HCT116 (cell line): ENCODE data around the gene CLDN10. TPM values are rescaled to one million over a fixed set of nuclear protein-coding genes. Genes with fewer than 3 reads are reported as not detected.

Experiments used
- ATAC-seq: fragments of 200-7000 bp; cut with Tn5 transposase; 2 replicates; pipeline ENCODE4 v1.9.1; 2020; ENCODE audit warnings: mild to moderate bottlenecking, moderate library complexity
- BruUV-seq: library from RNA; stranded (reverse); fragments of 400-500 nt; replicated peaks from 2 replicates; lab custom pipeline; 2021; lab: Mats Ljungman, UMichigan
- CTCF ChIA-PET: fragments of 300-600 bp; sonication (Branson Sonifier 250); formaldehyde crosslinking; loops from one replicate; lab custom pipeline; 2021; ENCODE audit warnings: antibody characterized with exemption; lab: Charles Lee
- POLR2A ChIA-PET: fragments of 300-600, 350-600 bp; sonication (Branson Sonifier 250); formaldehyde crosslinking; loops from one replicate; lab custom pipeline; 2021; ENCODE audit warnings: antibody characterized with exemption; lab: Charles Lee
- RAD21 ChIA-PET, 2 experiments: fragments of 300-600 bp; sonication (Branson Sonifier 250); formaldehyde crosslinking; loops; one replicate each; lab custom pipeline; 2023; ENCODE audit warnings: low total read pairs in 2 of 2; ENCODE audit not compliant: uncharacterized antibody in 2 of 2, unreplicated experiment in 2 of 2, low non-redundant PET in 1 of 2; lab: Charles Lee
- DNase-seq: peaks from one replicate; pipeline ENCODE4 v3.0.0-alpha.2; 2010; ENCODE audit warnings: low read depth, low spot score
- H2AFZ ChIP-seq: fragments of 200-600 bp; shearing (Covaris generic), sonication (generic); 2 replicates; pipeline ENCODE4 v1.6.1; 2017; ENCODE audit warnings: low read depth, mixed run types, mixed read lengths, antibody characterized with exemption, low read length; ENCODE audit not compliant: poor library complexity, severe bottlenecking
- H3K27ac ChIP-seq: 2 replicates; pipeline ENCODE4 v1.5.1; 2012; ENCODE audit warnings: low read depth, low read length
- H3K27me3 ChIP-seq: fragments of 200-600 bp; sonication (generic); 2 replicates; pipeline ENCODE4 v1.6.1; 2016; ENCODE audit warnings: mixed run types, low read length, mixed read lengths; ENCODE audit not compliant: insufficient read depth
- H3K36me3 ChIP-seq, 2 experiments: fragments of 200-500 bp in 1 of 2; fragments of 200-600 bp in 1 of 2; sonication (Bioruptor generic) in 1 of 2; sonication (generic) in 1 of 2; 2 replicates each; pipeline versions ENCODE4 v1.5.1 to v1.6.1; 2014 to 2016; ENCODE audit warnings: low read length in 2 of 2, inconsistent platforms in 1 of 2, mixed read lengths in 1 of 2, mixed run types in 1 of 2; ENCODE audit not compliant: insufficient read depth in 2 of 2, control insufficient read depth in 1 of 2
- H3K4me1 ChIP-seq, 2 experiments: fragments of 200-600 bp in 1 of 2; sonication (generic) in 1 of 2; 2 replicates each; pipeline versions ENCODE4 v1.5.1 to v1.6.1; 2012 to 2017; ENCODE audit warnings: low read length in 2 of 2, inconsistent platforms in 1 of 2, mild to moderate bottlenecking in 1 of 2, mixed read lengths in 1 of 2, mixed run types in 1 of 2, moderate library complexity in 1 of 2; ENCODE audit not compliant: insufficient read depth in 2 of 2, control insufficient read depth in 1 of 2
- H3K4me2 ChIP-seq: fragments of 200-600 bp; sonication (generic); 2 replicates; pipeline ENCODE4 v1.6.1; 2017; ENCODE audit warnings: mixed run types, low read length, mixed read lengths
- H3K4me3 ChIP-seq, 2 experiments: fragments of 200-600 bp in 1 of 2; sonication (generic) in 1 of 2; replicated peaks in 1 of 2; 2 replicates each; pipeline ENCODE4 v1.5.1; 2011 to 2016; ENCODE audit warnings: low read length in 2 of 2, control low read depth in 1 of 2, low read depth in 1 of 2, mild to moderate bottlenecking in 1 of 2, mixed read lengths in 1 of 2, mixed run types in 1 of 2
- H3K79me2 ChIP-seq: fragments of 200-600 bp; sonication (generic); 2 replicates; pipeline ENCODE4 v1.6.1; 2017; ENCODE audit warnings: mild to moderate bottlenecking, mixed run types, low read length, moderate library complexity, mixed read lengths; ENCODE audit not compliant: insufficient read depth
- H3K9ac ChIP-seq: fragments of 200-600 bp; sonication (generic); 2 replicates; pipeline ENCODE4 v1.6.1; 2016; ENCODE audit warnings: low read length, mixed read lengths
- H3K9me2 ChIP-seq: fragments of 200-600 bp; sonication (generic), shearing (Covaris generic); 2 replicates; pipeline ENCODE4 v1.6.1; 2017; ENCODE audit warnings: mixed run types, mild to moderate bottlenecking, moderate library complexity; ENCODE audit not compliant: insufficient read depth
- H3K9me3 ChIP-seq, 2 experiments: fragments of 200-500 bp in 1 of 2; fragments of 200-600 bp in 1 of 2; sonication (Bioruptor generic) in 1 of 2; sonication (generic) in 1 of 2; 2 replicates each; pipeline ENCODE4 v1.6.1; 2014 to 2017; ENCODE audit warnings: low read length in 2 of 2, mixed read lengths in 2 of 2, inconsistent platforms in 1 of 2, low read depth in 1 of 2, mild to moderate bottlenecking in 1 of 2, mixed run types in 1 of 2, moderate library complexity in 1 of 2; ENCODE audit not compliant: control insufficient read depth in 1 of 2, insufficient read depth in 1 of 2
- H4K20me1 ChIP-seq: fragments of 200-600 bp; sonication (generic), shearing (Covaris generic); 2 replicates; pipeline ENCODE4 v1.6.1; 2017; ENCODE audit warnings: mixed run types, mild to moderate bottlenecking, moderate library complexity; ENCODE audit not compliant: insufficient read depth
- ATF3 ChIP-seq: IDR thresholded peaks from 2 replicates; pipeline ENCODE4 v1.6.1; 2012
- CBX3 ChIP-seq: IDR thresholded peaks from 2 replicates; pipeline ENCODE4 v1.6.1; 2012; ENCODE audit warnings: low read depth
- CEBPB ChIP-seq: IDR thresholded peaks from 2 replicates; pipeline ENCODE4 v1.6.1; 2012; ENCODE audit warnings: low read depth
- EZH2 ChIP-seq: fragments of 200-600 bp; sonication (generic); IDR thresholded peaks from 2 replicates; pipeline ENCODE4 v1.6.1; 2017; ENCODE audit warnings: antibody characterized with exemption, mixed run types
- FOSL1 ChIP-seq: IDR thresholded peaks from 2 replicates; pipeline ENCODE4 v1.6.1; 2012; ENCODE audit warnings: low read depth
- SIN3A ChIP-seq: IDR thresholded peaks from 2 replicates; pipeline ENCODE4 v1.6.1; 2012; ENCODE audit warnings: low read depth
- TCF7L2 ChIP-seq: IDR thresholded peaks from 2 replicates; pipeline ENCODE4 v1.7.0; 2011; ENCODE audit warnings: borderline replicate concordance, inconsistent platforms; ENCODE audit not compliant: insufficient read depth, insufficient read length; ENCODE audit errors: extremely low read depth
- YY1 ChIP-seq: IDR thresholded peaks from 2 replicates; pipeline ENCODE4 v1.6.1; 2011; ENCODE audit warnings: low read length, low read depth, moderate library complexity, mild to moderate bottlenecking; ENCODE audit not compliant: insufficient replicate concordance; ENCODE audit errors: extremely low read depth
- intact Hi-C: fragments of 100-400 bp; cut with micrococcal nuclease; formaldehyde crosslinking; loops from 2 replicates; pipeline ENCODE4 v1.10.0; 2022
- total RNA-seq: library from RNA; stranded (reverse); gene quantifications from one replicate; pipeline ENCODE4 v1.2.1, GENCODE V29; 2021; ENCODE audit not compliant: unreplicated experiment
- TF ChIP-seq, protein P1 (sequence below): IDR thresholded peaks from 2 replicates; pipeline ENCODE4 v1.6.1; 2011; ENCODE audit warnings: mild to moderate bottlenecking, low read length, moderate library complexity; ENCODE audit not compliant: insufficient replicate concordance; ENCODE audit errors: extremely low read depth
- TF ChIP-seq, protein P2 (sequence below): IDR thresholded peaks from 2 replicates; pipeline ENCODE4 v1.6.1; 2012; ENCODE audit warnings: low read depth

Gene CLDN10
- total RNA-seq, 1 experiment from 2014 or later, result not detected

GRCh38 chr13:95508996-95509395 lies 43.5 kb upstream of the CLDN10 start:
- no peaks in the 10 kb centered on the region for H4K20me1 ChIP-seq
- H3K9me2 ChIP-seq, result no peaks in the 10 kb centered on the region
- RAD21 ChIA-PET, result no interaction called here
- no peaks in the 10 kb centered on the region for H3K79me2 ChIP-seq
- H3K27ac ChIP-seq, result no peak overlapping the region
- H3K4me3 ChIP-seq, result no peak overlapping the region
- no peaks in the 10 kb centered on the region for H3K36me3 ChIP-seq
- no peak overlapping the region for H3K4me2 ChIP-seq
- DNase-seq (no peak), ATAC-seq (no peak)
- H3K9ac ChIP-seq, result no peak overlapping the region
- H2AFZ ChIP-seq, result no peak overlapping the region
- BruUV-seq, result no TSS peak
- intact Hi-C loops, result no loop called here
- TF ChIP-seq, protein P1, sequence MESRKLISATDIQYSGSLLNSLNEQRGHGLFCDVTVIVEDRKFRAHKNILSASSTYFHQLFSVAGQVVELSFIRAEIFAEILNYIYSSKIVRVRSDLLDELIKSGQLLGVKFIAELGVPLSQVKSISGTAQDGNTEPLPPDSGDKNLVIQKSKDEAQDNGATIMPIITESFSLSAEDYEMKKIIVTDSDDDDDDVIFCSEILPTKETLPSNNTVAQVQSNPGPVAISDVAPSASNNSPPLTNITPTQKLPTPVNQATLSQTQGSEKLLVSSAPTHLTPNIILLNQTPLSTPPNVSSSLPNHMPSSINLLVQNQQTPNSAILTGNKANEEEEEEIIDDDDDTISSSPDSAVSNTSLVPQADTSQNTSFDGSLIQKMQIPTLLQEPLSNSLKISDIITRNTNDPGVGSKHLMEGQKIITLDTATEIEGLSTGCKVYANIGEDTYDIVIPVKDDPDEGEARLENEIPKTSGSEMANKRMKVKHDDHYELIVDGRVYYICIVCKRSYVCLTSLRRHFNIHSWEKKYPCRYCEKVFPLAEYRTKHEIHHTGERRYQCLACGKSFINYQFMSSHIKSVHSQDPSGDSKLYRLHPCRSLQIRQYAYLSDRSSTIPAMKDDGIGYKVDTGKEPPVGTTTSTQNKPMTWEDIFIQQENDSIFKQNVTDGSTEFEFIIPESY, result no peak
- TF ChIP-seq CBX3, result no peak
- no peaks in the 10 kb centered on the region for H3K27me3 ChIP-seq
- POLR2A ChIA-PET, result no interaction called here
- CTCF ChIA-PET, result no interaction called here
- no peaks in the 10 kb centered on the region for H3K9me3 ChIP-seq
- no peaks in the 10 kb centered on the region for H3K4me1 ChIP-seq

DNA sequence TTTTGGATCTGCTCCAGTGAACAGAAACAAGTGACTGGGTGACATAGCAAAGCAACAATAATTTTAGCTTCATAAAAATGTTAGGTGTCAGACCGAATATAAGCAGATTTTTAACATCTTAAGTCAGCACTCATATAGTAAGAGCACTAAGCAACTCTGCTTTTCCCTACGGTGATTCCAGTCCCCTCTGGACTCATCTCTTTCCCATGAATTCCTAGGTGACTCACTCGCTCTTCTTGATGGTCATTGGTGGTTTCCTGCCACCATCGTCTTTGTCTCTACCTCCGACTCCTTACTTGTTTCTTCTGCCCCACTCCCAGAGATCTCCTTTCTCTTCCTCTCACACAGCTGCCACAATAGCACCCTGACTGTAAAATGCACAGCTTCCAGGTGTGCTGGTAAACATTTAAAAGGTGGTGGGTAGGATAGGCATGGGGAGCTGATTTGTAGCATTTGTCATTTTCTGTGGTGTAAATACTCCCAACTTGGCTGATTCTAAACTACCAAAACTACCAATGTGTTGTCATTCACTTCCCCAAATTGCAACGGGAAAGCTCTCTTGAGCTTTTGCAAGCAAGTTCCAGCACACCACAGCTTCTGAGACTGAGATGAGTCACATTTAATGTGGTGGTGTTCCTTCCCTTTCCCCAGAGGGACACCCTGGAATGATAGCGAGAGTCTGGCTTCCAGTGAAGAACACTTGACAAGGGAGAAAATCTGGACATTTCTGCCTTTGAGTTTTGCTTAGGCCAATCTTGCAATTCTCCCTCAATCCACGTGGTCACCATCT lies 42.8 kb upstream of the CLDN10 start:
- CTCF ChIA-PET, result no interaction called here
- Histone ChIP-seq H2AFZ (peak overlapping the region; percentile 21), H3K4me1 (no peaks in the 10 kb centered on the region), H4K20me1 (no peaks in the 10 kb centered on the region), H3K9me3 (no peaks in the 10 kb centered on the region), H3K36me3 (no peaks in the 10 kb centered on the region), H3K79me2 (no peaks in the 10 kb centered on the region), H3K9ac (no peak overlapping the region), H3K27me3 (no peaks in the 10 kb centered on the region), H3K4me3 (no peak overlapping the region), H3K9me2 (no peaks in the 10 kb centered on the region), H3K4me2 (no peak overlapping the region), H3K27ac (no peak overlapping the region)
- no peak for DNase-seq
- ATAC-seq, result no peak
- BruUV-seq, result no TSS peak
- RAD21 ChIA-PET, result no interaction called here
- POLR2A ChIA-PET, result no interaction called here
- intact Hi-C loops, result no loop called here
- no peak for TF ChIP-seq FOSL1
- TF ChIP-seq YY1, result no peak
- TF ChIP-seq, protein P2, sequence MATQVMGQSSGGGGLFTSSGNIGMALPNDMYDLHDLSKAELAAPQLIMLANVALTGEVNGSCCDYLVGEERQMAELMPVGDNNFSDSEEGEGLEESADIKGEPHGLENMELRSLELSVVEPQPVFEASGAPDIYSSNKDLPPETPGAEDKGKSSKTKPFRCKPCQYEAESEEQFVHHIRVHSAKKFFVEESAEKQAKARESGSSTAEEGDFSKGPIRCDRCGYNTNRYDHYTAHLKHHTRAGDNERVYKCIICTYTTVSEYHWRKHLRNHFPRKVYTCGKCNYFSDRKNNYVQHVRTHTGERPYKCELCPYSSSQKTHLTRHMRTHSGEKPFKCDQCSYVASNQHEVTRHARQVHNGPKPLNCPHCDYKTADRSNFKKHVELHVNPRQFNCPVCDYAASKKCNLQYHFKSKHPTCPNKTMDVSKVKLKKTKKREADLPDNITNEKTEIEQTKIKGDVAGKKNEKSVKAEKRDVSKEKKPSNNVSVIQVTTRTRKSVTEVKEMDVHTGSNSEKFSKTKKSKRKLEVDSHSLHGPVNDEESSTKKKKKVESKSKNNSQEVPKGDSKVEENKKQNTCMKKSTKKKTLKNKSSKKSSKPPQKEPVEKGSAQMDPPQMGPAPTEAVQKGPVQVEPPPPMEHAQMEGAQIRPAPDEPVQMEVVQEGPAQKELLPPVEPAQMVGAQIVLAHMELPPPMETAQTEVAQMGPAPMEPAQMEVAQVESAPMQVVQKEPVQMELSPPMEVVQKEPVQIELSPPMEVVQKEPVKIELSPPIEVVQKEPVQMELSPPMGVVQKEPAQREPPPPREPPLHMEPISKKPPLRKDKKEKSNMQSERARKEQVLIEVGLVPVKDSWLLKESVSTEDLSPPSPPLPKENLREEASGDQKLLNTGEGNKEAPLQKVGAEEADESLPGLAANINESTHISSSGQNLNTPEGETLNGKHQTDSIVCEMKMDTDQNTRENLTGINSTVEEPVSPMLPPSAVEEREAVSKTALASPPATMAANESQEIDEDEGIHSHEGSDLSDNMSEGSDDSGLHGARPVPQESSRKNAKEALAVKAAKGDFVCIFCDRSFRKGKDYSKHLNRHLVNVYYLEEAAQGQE, result no peak
- TF ChIP-seq, protein P1, result no peak
- no peak for TF ChIP-seq EZH2
- TF ChIP-seq SIN3A, result no peak
- no peak for TF ChIP-seq ATF3
- TF ChIP-seq TCF7L2, result no peak
- no peak for TF ChIP-seq CEBPB
- TF ChIP-seq CBX3, result no peak
